RWPE2 (cell line): ENCODE data around the gene COPS2.
A peak's percentile ranks its signal among the peaks of the same experiment; 100 is the strongest.

Experiments used
- ATAC-seq: fragments of 200-7000 bp; cut with Tn5 transposase; 3 replicates; pipeline ENCODE4 v1.9.1; 2021; ENCODE audit warnings: low read depth
- DNase-seq: peaks from one replicate; pipeline ENCODE4 v3.0.0-alpha.2; 2020; ENCODE audit warnings: low spot score
- H3K27ac ChIP-seq: fragments of 450-650 bp; 2 replicates; pipeline ENCODE4 v1.5.1; 2017; ENCODE audit warnings: mild to moderate bottlenecking; ENCODE audit not compliant: poor library complexity, severe bottlenecking
- H3K27me3 ChIP-seq: fragments of 250-450 bp; sonication (Bioruptor Pico); 2 replicates; pipeline ENCODE4 v1.5.1; 2021; ENCODE audit warnings: mild to moderate bottlenecking, moderate library complexity; ENCODE audit not compliant: insufficient read depth, poor library complexity, severe bottlenecking
- H3K36me3 ChIP-seq: fragments of 250-450 bp; sonication (Bioruptor Pico); 2 replicates; pipeline ENCODE4 v1.5.1; 2020; ENCODE audit warnings: low read depth, mild to moderate bottlenecking, moderate library complexity
- H3K4me1 ChIP-seq: fragments of 250-450 bp; sonication (Bioruptor Pico); 2 replicates; pipeline ENCODE4 v1.5.1; 2021; ENCODE audit warnings: mild to moderate bottlenecking, moderate library complexity; ENCODE audit not compliant: insufficient read depth, poor library complexity, severe bottlenecking
- H3K4me3 ChIP-seq: fragments of 250-450 bp; sonication (Bioruptor Pico); 2 replicates; pipeline ENCODE4 v1.5.1; 2021; ENCODE audit warnings: mild to moderate bottlenecking, moderate library complexity; ENCODE audit not compliant: severe bottlenecking
- H3K9me3 ChIP-seq: fragments of 250-450 bp; sonication (Bioruptor Pico); 2 replicates; pipeline ENCODE4 v1.5.1; 2021; ENCODE audit warnings: mild to moderate bottlenecking, moderate library complexity; ENCODE audit not compliant: severe bottlenecking
- CTCF ChIP-seq: fragments of 450-650 bp; IDR thresholded peaks from one replicate; pipeline ENCODE4 v1.5.1; 2017; ENCODE audit warnings: mild to moderate bottlenecking, moderate library complexity; ENCODE audit not compliant: poor library complexity, severe bottlenecking

COPS2 gene

GRCh38 chr15:49122541-49123062, 32.8 kb downstream of the COPS2 start:
- Histone ChIP-seq H3K9me3 (no peaks in the 10 kb centered on the region), H3K27me3 (no peaks in the 10 kb centered on the region), H3K27ac (no peak overlapping the region), H3K4me3 (no peak overlapping the region), H3K36me3 (peaks cover 65% of the 10 kb centered on the region), H3K4me1 (no peaks in the 10 kb centered on the region)
- no peak for TF ChIP-seq CTCF
- no peak for DNase-seq
- no peak for ATAC-seq

- Histone ChIP-seq H3K27me3 (no peaks in the 10 kb centered on the region), H3K4me1 (no peaks in the 10 kb centered on the region), H3K4me3 (no peak overlapping the region), H3K27ac (no peak overlapping the region), H3K9me3 (no peaks in the 10 kb centered on the region), H3K36me3 (peaks cover 62% of the 10 kb centered on the region)
- no peak for TF ChIP-seq CTCF
- ATAC-seq (no peak), DNase-seq (no peak)
Observed at GRCh38 chr15:49121901-49122300, 33.5 kb downstream of the COPS2 start.

- H3K4me1 ChIP-seq: no peaks in the 10 kb centered on the region
- H3K9me3 ChIP-seq: no peaks in the 10 kb centered on the region
- peaks cover 54% of the 10 kb centered on the region for H3K36me3 ChIP-seq
- ATAC-seq: 0 out of 3 replicates have a peak, but pooled peaks have one; percentile 17
- no peak for TF ChIP-seq CTCF
- DNase-seq: no peak
- H3K27me3 ChIP-seq: no peaks in the 10 kb centered on the region
- no peak overlapping the region for H3K27ac ChIP-seq
- H3K4me3 ChIP-seq: no peak overlapping the region
Observed at GRCh38 chr15:49120832-49121231, 34.6 kb downstream of the COPS2 start.

- DNase-seq: no peak
- H3K27ac ChIP-seq: no peak overlapping the region
- no peak for TF ChIP-seq CTCF
- peaks cover 42% of the 10 kb centered on the region for H3K36me3 ChIP-seq
- H3K27me3 ChIP-seq: no peaks in the 10 kb centered on the region
- no peak overlapping the region for H3K4me3 ChIP-seq
- no peak for ATAC-seq
- no peaks in the 10 kb centered on the region for H3K4me1 ChIP-seq
- H3K9me3 ChIP-seq: peaks cover 2% of the 10 kb centered on the region
Observed at GRCh38 chr15:49116108-49116857, 39.1 kb downstream of the COPS2 start.

- Histone ChIP-seq H3K4me1 (no peaks in the 10 kb centered on the region), H3K9me3 (peaks cover 2% of the 10 kb centered on the region), H3K4me3 (no peak overlapping the region), H3K27me3 (no peaks in the 10 kb centered on the region), H3K36me3 (peaks cover 37% of the 10 kb centered on the region), H3K27ac (no peak overlapping the region)
- ATAC-seq: no peak
- DNase-seq: no peak
- no peak for TF ChIP-seq CTCF
Observed at GRCh38 chr15:49115062-49115461, 40.3 kb downstream of the COPS2 start.
